ENCODE data around the gene PSMD11. TPM values are rescaled to one million over a fixed set of nuclear protein-coding genes. Genes with fewer than 3 reads are reported as not detected.

Gene PSMD11
- total RNA-seq, 1 experiment from 2014 or later, result 303 TPM

Other genes with a start within 250 kb of the PSMD11 start
- 0.57 and 1.9 TPM in 2 replicates for gene RHBDL3, start 178.7 kb upstream of the PSMD11 start, total RNA-seq (2014; rRNA removed; shearing (Covaris generic))
- gene C17orf75, start 102.3 kb upstream of the PSMD11 start, total RNA-seq (2014; rRNA removed; shearing (Covaris generic)), result 34.5 and 34.9 TPM in 2 replicates
- gene ZNF207, start 94.4 kb upstream of the PSMD11 start, total RNA-seq (2014; rRNA removed; shearing (Covaris generic)), result 156 and 173 TPM in 2 replicates
- gene CDK5R1, start 42.5 kb downstream of the PSMD11 start, total RNA-seq (2014; rRNA removed; shearing (Covaris generic)), result 2.4 and 4.2 TPM in 2 replicates